Adrenal gland (tissue), 12 donors: ENCODE results near the gene MYOM1. TPM values are rescaled to one million over a fixed set of nuclear protein-coding genes. Genes with fewer than 3 reads are reported as not detected.
"Not testable (repeated sequence)": the region's sequence is repeated elsewhere in the genome, so short reads cannot be mapped to it uniquely, and the experiment has no call there.

Experiments used
- DNase-seq, 7 donors: peaks; one replicate each; pipeline ENCODE4 v3.0.0-alpha.2; 2019 to 2020
- H3K27ac ChIP-seq, 5 donors: fragments of 200-600 bp; sonication (generic) in 4 of 5; 1 replicate in 3 of 5; 2 replicates in 2 of 5; pipeline versions ENCODE4 v1.5.1 to v1.8.0; 2016 to 2020; ENCODE audit warnings: mild to moderate bottlenecking in 1 of 5
- H3K27me3 ChIP-seq: fragments of 200-600 bp; 2 replicates; pipeline ENCODE4 v1.8.0; 2021
- H3K36me3 ChIP-seq, 2 donors: fragments of 200-600 bp; replicated peaks in 1 of 2; 1 replicate in 1 of 2; 2 replicates in 1 of 2; pipeline versions ENCODE4 v1.5.1 to v1.8.0; 2018 to 2022
- H3K4me1 ChIP-seq, 2 donors: fragments of 200-600 bp; replicated peaks in 1 of 2; 1 replicate in 1 of 2; 2 replicates in 1 of 2; pipeline versions ENCODE4 v1.5.1 to v1.8.0; 2018 to 2021
- H3K4me3 ChIP-seq, 4 donors: fragments of 200-600 bp; sonication (generic) in 3 of 4; one replicate each; pipeline ENCODE4 v1.5.1; 2016 to 2018
- H3K9me3 ChIP-seq, 3 donors: fragments of 200-600 bp; sonication (generic) in 1 of 3; replicated peaks in 1 of 3; 1 replicate in 2 of 3; 2 replicates in 1 of 3; pipeline versions ENCODE4 v1.5.1 to v1.8.0; 2016 to 2021
- POLR2A ChIP-seq, 2 donors: fragments of 450-650 bp; IDR thresholded peaks; one replicate each; pipeline ENCODE4 v1.6.1; 2017; ENCODE audit warnings: antibody characterized with exemption in 2 of 2, mild to moderate bottlenecking in 2 of 2, moderate library complexity in 1 of 2
- WGBS, 4 donors: extraction: QIAGEN DNeasy Blood & Tissue Kit in 2 of 4; methylation state at CpG; one replicate each; pipeline versions ENCODE4 v1.1.5 to v1.1.7; 2013 to 2017; 5-methylcytosine and 5-hydroxymethylcytosine counted together
- intact Hi-C, 2 donors: fragments of 100-400 bp; cut with DNase I; formaldehyde crosslinking; loops; one replicate each; pipeline versions ENCODE4 v1.14.1 to v1.15.0; 2022 to 2023
- polyA plus RNA-seq, 3 donors: library from polyadenylated mRNA; stranded (reverse); fragments of 200-250 nt in 2 of 3; fragments of 350-450 nt in 1 of 3; fragmentation: Illumina TruSeq in 1 of 3; extraction: RNeasy Lipid Tissue Mini Kit (QIAGEN cat#74804) in 1 of 3; gene quantifications; one replicate each; pipeline ENCODE4 v1.2.3, GENCODE V29; 2013 to 2014
- total RNA-seq, 9 donors: library from RNA; depleted of rRNA in 4 of 9; stranded (reverse); fragments of >200 nt in 4 of 9; fragments of 120-200 nt in 1 of 9; fragmentation: NEBNext Ultra II Directional in 1 of 9; extraction: Animal tissue kit (Norgen Biotek cat#: 25700) in 1 of 9; gene quantifications; one replicate each; pipeline versions ENCODE4 v1.1.0 to v1.2.4, GENCODE V29; 2013 to 2023
- TF ChIP-seq, protein P1 (sequence below), 6 experiments: fragments of 450-650 bp in 4 of 6; fragments of 200-600 bp in 2 of 6; sonication (generic) in 1 of 6; IDR thresholded peaks; 1 replicate in 5 of 6; 2 replicates in 1 of 6; pipeline versions ENCODE4 v1.5.1 to v1.8.0; 2016 to 2021; ENCODE audit warnings: antibody characterized with exemption in 6 of 6, mild to moderate bottlenecking in 2 of 6, moderate library complexity in 1 of 6
- donor health status: healthy with polysubstance abuse.
- donor health status: Bipolar disorder and iron deficiency.
- donor health status: DM: yes; HTN: yes; CAD: no.
- donor health status: DM: no; HTN: no; CAD: no.
- donor health status: DM: no; HTN: no; CAD: no.
- donor health status: DM: yes; HTN: yes; CAD: no.

MYOM1 gene
- total and polyA plus RNA-seq, 12 donors, result 1.3 to 70.0 (median 2.9) TPM

DNA sequence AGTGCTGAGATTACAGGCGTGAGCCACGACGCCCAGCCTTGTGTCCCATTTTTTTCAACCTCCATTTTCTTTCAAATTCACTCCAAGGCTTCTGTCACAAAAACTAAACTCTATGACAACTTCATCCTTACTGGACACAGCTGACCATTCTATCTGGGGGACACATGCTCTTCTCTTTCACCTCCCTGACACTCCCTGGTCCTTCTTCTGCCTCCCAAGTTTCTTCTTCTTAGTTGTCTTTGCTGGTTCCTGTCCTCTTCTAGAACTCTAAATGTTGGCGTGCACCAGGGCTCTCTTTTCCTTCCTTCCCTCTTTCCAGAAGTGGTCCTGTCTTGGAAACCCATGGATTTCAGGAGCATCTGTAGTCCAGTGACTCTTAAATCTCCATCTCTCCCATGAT lies 166.7 kb downstream of the MYOM1 start:
- Histone ChIP-seq H3K36me3 (no peaks in the 10 kb centered on the region), H3K4me1 (no peaks in the 10 kb centered on the region), H3K27ac (no peak overlapping the region), H3K27me3 (no peaks in the 10 kb centered on the region), H3K9me3 (no peaks in the 10 kb centered on the region), H3K4me3 (no peak overlapping the region)
- WGBS, 4 donors, result 91 to 96% (median 94%) methylated on average over 4 of the region's 4 CpGs
- intact Hi-C loops, result no loop called here
- peak in 1 of 7 donors; percentile 2 for DNase-seq
- TF ChIP-seq, protein P1, sequence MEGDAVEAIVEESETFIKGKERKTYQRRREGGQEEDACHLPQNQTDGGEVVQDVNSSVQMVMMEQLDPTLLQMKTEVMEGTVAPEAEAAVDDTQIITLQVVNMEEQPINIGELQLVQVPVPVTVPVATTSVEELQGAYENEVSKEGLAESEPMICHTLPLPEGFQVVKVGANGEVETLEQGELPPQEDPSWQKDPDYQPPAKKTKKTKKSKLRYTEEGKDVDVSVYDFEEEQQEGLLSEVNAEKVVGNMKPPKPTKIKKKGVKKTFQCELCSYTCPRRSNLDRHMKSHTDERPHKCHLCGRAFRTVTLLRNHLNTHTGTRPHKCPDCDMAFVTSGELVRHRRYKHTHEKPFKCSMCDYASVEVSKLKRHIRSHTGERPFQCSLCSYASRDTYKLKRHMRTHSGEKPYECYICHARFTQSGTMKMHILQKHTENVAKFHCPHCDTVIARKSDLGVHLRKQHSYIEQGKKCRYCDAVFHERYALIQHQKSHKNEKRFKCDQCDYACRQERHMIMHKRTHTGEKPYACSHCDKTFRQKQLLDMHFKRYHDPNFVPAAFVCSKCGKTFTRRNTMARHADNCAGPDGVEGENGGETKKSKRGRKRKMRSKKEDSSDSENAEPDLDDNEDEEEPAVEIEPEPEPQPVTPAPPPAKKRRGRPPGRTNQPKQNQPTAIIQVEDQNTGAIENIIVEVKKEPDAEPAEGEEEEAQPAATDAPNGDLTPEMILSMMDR (IDR thresholded peaks at IDR 0.05), result no peak
- no peak for TF ChIP-seq POLR2A (IDR thresholded peaks at IDR 0.05)

DNA sequence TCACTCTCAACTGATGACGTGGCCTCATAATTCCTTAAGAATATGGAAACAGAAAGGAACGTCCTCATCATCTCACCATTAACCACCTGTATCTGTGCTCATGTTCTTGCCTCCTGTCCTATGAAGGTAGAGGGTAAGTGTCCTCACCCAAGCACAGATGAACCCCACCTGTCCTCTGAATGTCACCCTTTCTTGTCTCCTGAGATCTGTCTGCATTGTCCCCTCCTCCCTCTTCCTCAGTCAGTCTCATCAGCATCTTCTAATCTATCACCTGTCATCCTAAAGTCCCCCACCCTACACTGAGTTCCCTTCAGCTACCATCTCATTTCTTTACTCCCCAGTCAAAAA lies 167.4 kb downstream of the MYOM1 start:
- H3K4me1 ChIP-seq, result no peaks in the 10 kb centered on the region
- no peaks in the 10 kb centered on the region for H3K36me3 ChIP-seq
- H3K4me3 ChIP-seq, result no peak overlapping the region
- intact Hi-C loops, result no loop called here
- TF ChIP-seq, protein P1 (IDR thresholded peaks at IDR 0.05), result no peak
- no peak for TF ChIP-seq POLR2A (IDR thresholded peaks at IDR 0.05)
- H3K9me3 ChIP-seq, result no peaks in the 10 kb centered on the region
- no peak overlapping the region for H3K27ac ChIP-seq
- DNase-seq, result peak in 1 of 7 donors; percentile 1
- WGBS, 4 donors, result 36 to 64% (median 55%) methylated on average over 2 of the region's 2 CpGs
- no peaks in the 10 kb centered on the region for H3K27me3 ChIP-seq

DNA sequence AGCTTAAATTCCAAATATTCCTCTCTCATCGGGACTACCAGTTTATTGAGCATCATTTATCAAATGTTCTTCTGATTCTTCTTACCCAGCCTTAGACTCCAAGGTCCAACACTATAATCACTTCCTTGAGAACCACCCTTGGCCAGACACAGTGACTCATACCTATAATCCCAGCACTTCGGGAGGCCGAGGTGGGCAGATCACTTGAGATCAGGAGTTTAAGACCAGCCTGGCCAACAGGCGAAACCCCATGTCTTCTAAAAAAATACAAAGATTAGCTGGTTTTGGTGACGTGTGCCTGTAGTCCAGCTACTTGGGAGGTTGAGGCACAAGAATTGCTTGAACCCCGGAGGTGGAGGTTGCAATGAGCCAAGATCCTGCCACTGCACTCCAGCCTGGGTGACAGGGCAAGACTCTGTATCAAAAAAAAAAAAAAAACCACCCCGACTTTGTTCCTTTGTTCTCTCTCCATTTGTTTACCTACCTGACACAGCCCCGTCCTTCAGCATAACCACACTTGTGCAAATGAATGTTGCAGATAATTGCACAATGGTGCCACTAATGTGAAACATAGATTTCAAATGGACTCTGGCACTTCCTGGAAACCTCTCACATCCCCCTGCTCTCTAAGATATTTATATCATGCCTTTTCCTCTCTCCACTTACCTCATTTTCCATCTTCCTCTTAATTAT lies 167.9 kb downstream of the MYOM1 start:
- Histone ChIP-seq H3K4me1 (no peaks in the 10 kb centered on the region), H3K36me3 (no peaks in the 10 kb centered on the region), H3K27me3 (no peaks in the 10 kb centered on the region), H3K27ac (no peak overlapping the region), H3K9me3 (no peaks in the 10 kb centered on the region), H3K4me3 (no peak overlapping the region)
- peak in 1 of 7 donors; percentile 37 for DNase-seq
- 75 to 86% (median 81%) methylated on average over 8 of the region's 8 CpGs for WGBS, 4 donors
- intact Hi-C loops, result no loop called here
- TF ChIP-seq, protein P1 (IDR thresholded peaks at IDR 0.05), result no peak
- no peak for TF ChIP-seq POLR2A (IDR thresholded peaks at IDR 0.05)

DNA sequence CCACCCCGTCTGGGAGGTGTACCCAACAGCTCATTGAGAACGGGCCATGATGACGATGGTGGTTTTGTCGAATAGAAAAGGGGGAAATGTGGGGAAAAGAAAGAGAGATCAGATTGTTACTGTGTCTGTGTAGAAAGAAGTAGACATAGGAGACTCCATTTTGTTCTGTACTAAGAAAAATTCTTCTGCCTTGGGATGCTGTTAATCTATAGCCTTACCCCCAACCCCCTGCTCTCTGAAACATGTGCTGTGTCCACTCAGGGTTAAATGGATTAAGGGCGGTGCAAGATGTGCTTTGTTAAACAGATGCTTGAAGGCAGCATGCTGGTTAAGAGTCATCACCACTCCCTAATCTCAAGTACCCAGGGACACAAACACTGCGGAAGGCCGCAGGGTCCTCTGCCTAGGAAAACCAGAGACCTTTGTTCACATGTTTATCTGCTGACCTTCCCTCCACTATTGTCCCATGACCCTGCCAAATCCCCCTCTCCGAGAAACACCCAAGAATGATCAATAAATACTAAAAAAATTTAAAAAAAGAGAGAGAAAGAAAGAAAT lies 169.8 kb downstream of the MYOM1 start:
- H3K4me1 ChIP-seq, H3K27me3 ChIP-seq, H3K27ac ChIP-seq, H3K9me3 ChIP-seq, H3K4me3 ChIP-seq, DNase-seq, H3K36me3 ChIP-seq, intact Hi-C loops: not testable (repeated sequence)
- 69 to 86% (median 81%) methylated on average over 1 to 3 of the region's 8 CpGs for WGBS, 4 donors

DNA sequence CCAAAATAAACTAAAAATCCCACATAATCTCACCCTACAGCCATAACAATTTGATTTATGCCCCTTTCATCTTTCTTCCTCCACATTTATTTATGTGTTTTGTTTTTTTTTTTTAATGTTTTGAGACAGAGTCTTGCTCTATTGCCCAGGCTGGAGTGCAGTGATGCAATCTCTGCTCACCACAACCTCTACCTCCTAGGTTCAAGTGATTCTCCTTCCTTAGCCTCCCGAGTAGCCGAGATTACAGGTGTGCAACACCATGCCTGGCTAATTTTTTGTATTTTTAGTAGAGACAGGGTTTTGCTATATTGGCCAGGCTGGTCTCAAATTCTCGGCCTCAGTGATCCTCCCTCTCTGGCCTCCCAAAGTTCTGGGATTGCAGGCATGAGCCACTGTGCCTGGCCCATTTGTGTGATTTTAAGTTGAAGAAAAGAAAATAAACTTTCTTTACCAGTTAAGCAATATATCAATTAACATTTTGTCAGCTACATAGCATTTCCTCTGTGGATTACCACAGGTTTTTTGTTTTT lies 170.9 kb downstream of the MYOM1 start:
- whole genome bisulfite sequencing, 4 donors, result 89 to 100% (median 93%) methylated on average over 3 of the region's 3 CpGs
- Histone ChIP-seq H3K9me3 (no peaks in the 10 kb centered on the region), H3K4me3 (no peak overlapping the region), H3K36me3 (no peaks in the 10 kb centered on the region), H3K27me3 (no peaks in the 10 kb centered on the region), H3K4me1 (no peaks in the 10 kb centered on the region), H3K27ac (no peak overlapping the region)
- intact Hi-C loops, result no loop called here
- DNase-seq, result no peak
- no peak for TF ChIP-seq POLR2A (IDR thresholded peaks at IDR 0.05)
- TF ChIP-seq, protein P1 (IDR thresholded peaks at IDR 0.05), result no peak
